ENCODE data around the gene RIPPLY3.

GRCh38 chr21:36973986-36974850 is 32.3 kb upstream of the RIPPLY3 start:
- no peak for TF ChIP-seq CTCF (IDR thresholded peaks at IDR 0.05 in 4 of 5, conservative IDR thresholded peaks at IDR 0.05 in 1 of 5)
- TF ChIP-seq POLR2A (IDR thresholded peaks at IDR 0.05): no peak
